ENCODE results near the gene CNNM2.

Gene CNNM2

GRCh38 chr10:103045961-103046360, 127.9 kb downstream of the CNNM2 start:
- CTCF ChIA-PET: interaction anchor here (0.8 kb wide), 1 partner anchor 144 kb away, joined by 3 read pairs; no protein-coding TSS in a partner anchor
- no peak overlapping the region for H3K27ac ChIP-seq
- POLR2A ChIA-PET (ENCODE audit: low non-redundant PET): no interaction called here

GRCh38 chr10:103047381-103047780, 129.3 kb downstream of the CNNM2 start:
- ChIA-PET CTCF (no interaction called here), POLR2A (ENCODE audit: low non-redundant PET) (no interaction called here)
- no peak for TF ChIP-seq CTCF (conservative IDR thresholded peaks at IDR 0.05; ENCODE audit: low read depth)

More at GRCh38 chr10:103045961-103046360, 127.9 kb downstream of the CNNM2 start:
- no peak for TF ChIP-seq CTCF (conservative IDR thresholded peaks at IDR 0.05; ENCODE audit: low read depth)
- DNase-seq (ENCODE audit: low spot score): no peak

GRCh38 chr10:103049237-103049636, 131.1 kb downstream of the CNNM2 start:
- TF ChIP-seq CTCF (conservative IDR thresholded peaks at IDR 0.05; ENCODE audit: low read depth): no peak
- no peak overlapping the region for H3K27ac ChIP-seq
- DNase-seq (ENCODE audit: low spot score): no peak
- ChIA-PET POLR2A (ENCODE audit: low non-redundant PET) (no interaction called here), CTCF (no interaction called here)

More at GRCh38 chr10:103047381-103047780, 129.3 kb downstream of the CNNM2 start:
- no peak for DNase-seq (ENCODE audit: low spot score)
- H3K27ac ChIP-seq: no peak overlapping the region

- ChIA-PET POLR2A (ENCODE audit: low non-redundant PET) (no interaction called here), CTCF (interaction anchor here (0.7 to 1.3 kb wide), 3 partner anchors 137 to 361 kb away, joined by 3 to 8 read pairs (median 5); no protein-coding TSS in a partner anchor)
- no peak overlapping the region for H3K27ac ChIP-seq
- DNase-seq (ENCODE audit: low spot score): peak; percentile 11
- 0 out of 2 replicates have a peak, but pooled peaks have one; percentile 27 for TF ChIP-seq CTCF (conservative IDR thresholded peaks at IDR 0.05; ENCODE audit: low read depth)
These were observed 135.8 kb downstream of the CNNM2 start for GRCh38 chr10:103053659-103054581.

- TF ChIP-seq CTCF (conservative IDR thresholded peaks at IDR 0.05; ENCODE audit: low read depth): no peak
- CTCF ChIA-PET: interaction anchor here (0.7 to 1.3 kb wide), 3 partner anchors 12 to 361 kb away, joined by 4 to 8 read pairs (median 5); no protein-coding TSS in a partner anchor
- POLR2A ChIA-PET (ENCODE audit: low non-redundant PET): no interaction called here
These were observed 136.5 kb downstream of the CNNM2 start for GRCh38 chr10:103054621-103055020.

GRCh38 chr10:103055105-103055504, 137.0 kb downstream of the CNNM2 start:
- CTCF ChIA-PET: interaction anchor here (0.7 to 1.3 kb wide), 3 partner anchors 12 to 138 kb away, joined by 3 to 8 read pairs (median 4); no protein-coding TSS in a partner anchor
- no peak for TF ChIP-seq CTCF (conservative IDR thresholded peaks at IDR 0.05; ENCODE audit: low read depth)
- no peak overlapping the region for H3K27ac ChIP-seq
- POLR2A ChIA-PET (ENCODE audit: low non-redundant PET): no interaction called here
- no peak for DNase-seq (ENCODE audit: low spot score)

More at GRCh38 chr10:103054621-103055020, 136.5 kb downstream of the CNNM2 start:
- no peak overlapping the region for H3K27ac ChIP-seq
- no peak for DNase-seq (ENCODE audit: low spot score)
